ENCODE measurements around the gene DCTPP1. TPM values are rescaled to one million over a fixed set of nuclear protein-coding genes. Genes with fewer than 3 reads are reported as not detected.

DCTPP1 gene
- total and polyA plus RNA-seq, 2 of the 13 experiments (the other 11 are each of a cell fraction or from before 2014, with no cell fraction given) = 54.8 to 74.4 TPM

DNA sequence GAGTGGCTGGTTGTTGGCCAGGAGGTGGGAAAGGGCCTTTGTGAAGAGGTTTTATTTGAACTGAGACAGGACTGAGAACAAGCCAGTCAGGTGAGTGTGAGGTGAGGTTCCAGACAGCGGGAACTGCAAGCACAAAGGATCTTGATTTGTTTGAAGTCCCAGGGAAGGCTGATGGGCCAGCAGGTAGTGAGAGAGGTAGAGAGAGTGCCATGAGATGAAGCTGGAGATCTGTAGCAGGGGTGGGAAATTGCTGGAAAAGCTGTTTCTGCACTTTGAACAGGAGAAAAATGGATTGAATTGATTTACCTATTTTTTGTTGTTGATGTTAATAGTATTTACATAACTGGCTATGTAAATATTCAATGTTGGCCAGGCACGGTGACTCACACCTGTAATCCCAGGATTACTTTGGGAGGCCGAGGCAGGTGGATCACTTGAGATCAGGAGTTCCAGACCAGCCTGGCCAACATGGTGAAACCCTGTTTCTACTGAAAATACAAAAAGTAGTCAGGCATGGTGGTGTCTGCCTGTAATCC lies 7.7 kb upstream of the DCTPP1 start (continued):
- TF ChIP-seq, protein P1, sequence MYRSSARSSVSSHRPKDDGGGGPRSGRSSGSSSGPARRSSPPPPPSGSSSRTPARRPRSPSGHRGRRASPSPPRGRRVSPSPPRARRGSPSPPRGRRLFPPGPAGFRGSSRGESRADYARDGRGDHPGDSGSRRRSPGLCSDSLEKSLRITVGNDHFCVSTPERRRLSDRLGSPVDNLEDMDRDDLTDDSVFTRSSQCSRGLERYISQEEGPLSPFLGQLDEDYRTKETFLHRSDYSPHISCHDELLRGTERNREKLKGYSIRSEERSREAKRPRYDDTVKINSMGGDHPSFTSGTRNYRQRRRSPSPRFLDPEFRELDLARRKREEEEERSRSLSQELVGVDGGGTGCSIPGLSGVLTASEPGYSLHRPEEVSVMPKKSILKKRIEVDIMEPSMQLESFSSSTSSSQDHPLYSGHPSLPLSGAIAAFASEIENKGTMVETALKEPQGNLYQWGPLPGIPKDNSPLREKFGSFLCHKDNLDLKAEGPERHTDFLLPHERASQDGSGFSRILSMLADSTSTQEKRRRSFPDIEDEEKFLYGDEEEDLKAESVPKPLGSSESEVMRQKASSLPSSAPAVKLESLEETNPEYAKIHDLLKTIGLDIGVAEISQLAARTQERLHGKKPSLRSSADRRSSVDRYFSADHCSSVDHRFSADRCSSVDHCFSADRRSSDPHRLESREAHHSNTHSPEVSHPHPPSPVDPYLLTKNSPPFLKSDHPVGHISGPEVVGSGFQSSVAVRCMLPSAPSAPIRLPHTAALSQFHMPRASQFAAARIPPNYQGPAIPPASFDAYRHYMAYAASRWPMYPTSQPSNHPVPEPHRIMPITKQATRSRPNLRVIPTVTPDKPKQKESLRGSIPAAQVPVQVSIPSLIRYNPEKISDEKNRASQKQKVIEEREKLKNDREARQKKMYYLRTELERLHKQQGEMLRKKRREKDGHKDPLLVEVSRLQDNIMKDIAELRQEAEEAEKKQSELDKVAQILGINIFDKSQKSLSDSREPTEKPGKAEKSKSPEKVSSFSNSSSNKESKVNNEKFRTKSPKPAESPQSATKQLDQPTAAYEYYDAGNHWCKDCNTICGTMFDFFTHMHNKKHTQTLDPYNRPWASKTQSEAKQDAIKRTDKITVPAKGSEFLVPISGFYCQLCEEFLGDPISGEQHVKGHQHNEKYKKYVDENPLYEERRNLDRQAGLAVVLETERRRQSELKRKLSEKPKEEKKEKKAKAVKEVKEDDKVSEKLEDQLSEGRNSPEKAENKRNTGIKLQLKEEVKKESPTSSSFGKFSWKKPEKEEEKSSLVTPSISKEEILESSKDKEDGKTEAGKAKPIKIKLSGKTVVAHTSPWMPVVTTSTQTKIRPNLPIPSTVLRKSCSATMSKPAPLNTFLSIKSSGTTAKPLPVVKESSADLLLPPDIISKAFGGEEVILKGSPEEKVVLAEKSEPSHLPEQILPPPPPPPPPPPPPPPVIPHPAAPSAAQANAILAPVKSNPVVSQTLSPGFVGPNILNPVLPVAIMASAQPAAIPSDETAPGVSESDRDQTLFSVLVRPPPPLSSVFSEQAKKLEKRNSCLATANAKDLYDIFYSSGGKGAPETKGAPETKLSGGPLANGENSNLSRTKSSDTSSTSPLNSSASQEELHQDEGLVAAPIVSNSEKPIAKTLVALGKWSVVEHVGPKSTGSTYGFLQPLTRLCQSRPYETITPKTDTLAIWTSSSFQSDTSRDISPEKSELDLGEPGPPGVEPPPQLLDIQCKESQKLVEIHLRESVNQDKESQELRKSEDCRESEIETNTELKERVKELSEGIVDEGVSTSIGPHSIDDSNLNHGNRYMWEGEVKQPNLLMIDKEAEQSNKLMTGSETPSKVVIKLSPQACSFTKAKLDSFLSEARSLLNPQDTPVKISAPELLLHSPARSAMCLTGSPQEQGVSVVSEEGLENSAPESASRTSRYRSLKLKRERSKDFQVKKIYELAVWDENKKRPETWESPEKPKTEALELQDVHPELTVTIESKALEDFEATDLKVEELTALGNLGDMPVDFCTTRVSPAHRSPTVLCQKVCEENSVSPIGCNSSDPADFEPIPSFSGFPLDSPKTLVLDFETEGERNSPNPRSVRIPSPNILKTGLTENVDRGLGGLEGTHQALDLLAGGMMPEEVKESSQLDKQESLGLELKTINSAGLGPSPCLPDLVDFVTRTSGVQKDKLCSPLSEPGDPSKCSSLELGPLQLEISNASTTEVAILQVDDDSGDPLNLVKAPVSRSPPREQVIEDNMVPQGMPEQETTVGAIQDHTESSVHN (CRISPR knock-in tag; IDR thresholded peaks at IDR 0.05) = no peak
- TF ChIP-seq ZNF101 (CRISPR knock-in tag; IDR thresholded peaks at IDR 0.05; ENCODE audit: borderline replicate concordance, low read depth) (no peak), ZNF329 (CRISPR knock-in tag; IDR thresholded peaks at IDR 0.05; ENCODE audit: low read depth) (no peak), TCF7L2 (IDR thresholded peaks at IDR 0.05; ENCODE audit: low read depth, low read length) (no peak), FOXA1 (IDR thresholded peaks at IDR 0.05) (peak; percentile 99), FOXA1 (CRISPR knock-in tag; IDR thresholded peaks at IDR 0.05) (peak; percentile 70), IKZF1 (IDR thresholded peaks at IDR 0.05) (no peak), ZNF709 (CRISPR knock-in tag; IDR thresholded peaks at IDR 0.05) (peak; percentile 50; the same call in 1 of the 2 replicates), KLF9 (CRISPR knock-in tag; IDR thresholded peaks at IDR 0.05; ENCODE audit: low read depth) (no peak), ZEB1 (IDR thresholded peaks at IDR 0.05; ENCODE audit: insufficient replicate concordance, low read depth) (peak; percentile 89), CEBPG (CRISPR knock-in tag; IDR thresholded peaks at IDR 0.05) (no peak), SSRP1 (CRISPR knock-in tag; IDR thresholded peaks at IDR 0.05) (0 out of 2 replicates have a peak, but pooled peaks have one; percentile 59), XRCC5 (optimal IDR thresholded peaks at IDR 0.05; ENCODE audit: low read length) (no peak)
- TF ChIP-seq, protein P2, sequence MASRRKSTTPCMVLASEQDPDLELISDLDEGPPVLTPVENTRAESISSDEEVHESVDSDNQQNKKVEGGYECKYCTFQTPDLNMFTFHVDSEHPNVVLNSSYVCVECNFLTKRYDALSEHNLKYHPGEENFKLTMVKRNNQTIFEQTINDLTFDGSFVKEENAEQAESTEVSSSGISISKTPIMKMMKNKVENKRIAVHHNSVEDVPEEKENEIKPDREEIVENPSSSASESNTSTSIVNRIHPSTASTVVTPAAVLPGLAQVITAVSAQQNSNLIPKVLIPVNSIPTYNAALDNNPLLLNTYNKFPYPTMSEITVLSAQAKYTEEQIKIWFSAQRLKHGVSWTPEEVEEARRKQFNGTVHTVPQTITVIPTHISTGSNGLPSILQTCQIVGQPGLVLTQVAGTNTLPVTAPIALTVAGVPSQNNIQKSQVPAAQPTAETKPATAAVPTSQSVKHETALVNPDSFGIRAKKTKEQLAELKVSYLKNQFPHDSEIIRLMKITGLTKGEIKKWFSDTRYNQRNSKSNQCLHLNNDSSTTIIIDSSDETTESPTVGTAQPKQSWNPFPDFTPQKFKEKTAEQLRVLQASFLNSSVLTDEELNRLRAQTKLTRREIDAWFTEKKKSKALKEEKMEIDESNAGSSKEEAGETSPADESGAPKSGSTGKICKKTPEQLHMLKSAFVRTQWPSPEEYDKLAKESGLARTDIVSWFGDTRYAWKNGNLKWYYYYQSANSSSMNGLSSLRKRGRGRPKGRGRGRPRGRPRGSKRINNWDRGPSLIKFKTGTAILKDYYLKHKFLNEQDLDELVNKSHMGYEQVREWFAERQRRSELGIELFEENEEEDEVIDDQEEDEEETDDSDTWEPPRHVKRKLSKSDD (CRISPR knock-in tag; IDR thresholded peaks at IDR 0.05; ENCODE audit: low read depth) = no peak
- TF ChIP-seq, protein P3, sequence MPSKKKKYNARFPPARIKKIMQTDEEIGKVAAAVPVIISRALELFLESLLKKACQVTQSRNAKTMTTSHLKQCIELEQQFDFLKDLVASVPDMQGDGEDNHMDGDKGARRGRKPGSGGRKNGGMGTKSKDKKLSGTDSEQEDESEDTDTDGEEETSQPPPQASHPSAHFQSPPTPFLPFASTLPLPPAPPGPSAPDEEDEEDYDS (CRISPR knock-in tag; IDR thresholded peaks at IDR 0.05) = no peak
- TF ChIP-seq, protein P4, sequence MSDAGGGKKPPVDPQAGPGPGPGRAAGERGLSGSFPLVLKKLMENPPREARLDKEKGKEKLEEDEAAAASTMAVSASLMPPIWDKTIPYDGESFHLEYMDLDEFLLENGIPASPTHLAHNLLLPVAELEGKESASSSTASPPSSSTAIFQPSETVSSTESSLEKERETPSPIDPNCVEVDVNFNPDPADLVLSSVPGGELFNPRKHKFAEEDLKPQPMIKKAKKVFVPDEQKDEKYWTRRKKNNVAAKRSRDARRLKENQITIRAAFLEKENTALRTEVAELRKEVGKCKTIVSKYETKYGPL (CRISPR knock-in tag; IDR thresholded peaks at IDR 0.05) = no peak
- TF ChIP-seq, protein P5, sequence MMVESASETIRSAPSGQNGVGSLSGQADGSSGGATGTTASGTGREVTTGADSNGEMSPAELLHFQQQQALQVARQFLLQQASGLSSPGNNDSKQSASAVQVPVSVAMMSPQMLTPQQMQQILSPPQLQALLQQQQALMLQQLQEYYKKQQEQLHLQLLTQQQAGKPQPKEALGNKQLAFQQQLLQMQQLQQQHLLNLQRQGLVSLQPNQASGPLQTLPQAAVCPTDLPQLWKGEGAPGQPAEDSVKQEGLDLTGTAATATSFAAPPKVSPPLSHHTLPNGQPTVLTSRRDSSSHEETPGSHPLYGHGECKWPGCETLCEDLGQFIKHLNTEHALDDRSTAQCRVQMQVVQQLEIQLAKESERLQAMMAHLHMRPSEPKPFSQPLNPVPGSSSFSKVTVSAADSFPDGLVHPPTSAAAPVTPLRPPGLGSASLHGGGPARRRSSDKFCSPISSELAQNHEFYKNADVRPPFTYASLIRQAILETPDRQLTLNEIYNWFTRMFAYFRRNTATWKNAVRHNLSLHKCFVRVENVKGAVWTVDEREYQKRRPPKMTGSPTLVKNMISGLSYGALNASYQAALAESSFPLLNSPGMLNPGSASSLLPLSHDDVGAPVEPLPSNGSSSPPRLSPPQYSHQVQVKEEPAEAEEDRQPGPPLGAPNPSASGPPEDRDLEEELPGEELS (CRISPR knock-in tag; IDR thresholded peaks at IDR 0.05) = peak; percentile 73

Measured in HepG2 (cell line).